GM11168 (cell line): ENCODE data around the gene WDR1.

ENCODE experiments used
- in situ Hi-C: fragments of 300-500 bp; cut with MboI; formaldehyde crosslinking; loops from one replicate; pipeline ENCODE4 v1.12.0; 2022; ENCODE audit warnings: low sequenced_read_pairs; ENCODE audit not compliant: unreplicated experiment

WDR1 gene

GRCh38 chr4:10029403-10029802 is 87.2 kb downstream of the WDR1 start:
- in situ Hi-C loops, result loop anchor here (25.0 kb wide), 1 partner anchor 467 kb away; no protein-coding TSS in a partner anchor

- in situ Hi-C loops, result loop anchor here (25.0 kb wide), 1 partner anchor 467 kb away; no protein-coding TSS in a partner anchor
Measured at GRCh38 chr4:10028910-10029309, 87.7 kb downstream of the WDR1 start.

DNA sequence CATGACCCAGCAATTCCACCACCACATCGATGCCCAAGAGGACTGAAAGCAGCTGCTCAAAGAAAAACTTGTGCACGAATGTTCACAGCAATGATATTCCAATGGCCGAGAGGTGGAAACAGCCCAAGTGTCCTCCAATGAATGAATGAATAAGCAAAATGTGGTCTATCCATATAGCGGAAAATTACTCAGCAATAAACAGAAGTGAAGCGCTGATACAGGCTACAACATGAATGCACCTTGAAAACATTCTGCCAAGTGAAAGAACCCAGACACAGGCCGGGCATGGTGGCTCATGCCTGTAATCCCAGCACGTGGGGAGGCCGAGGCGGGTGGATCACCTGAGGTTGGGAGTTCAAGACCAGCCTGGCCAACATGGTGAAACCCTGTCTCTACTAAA is 90.1 kb downstream of the WDR1 start:
- in situ Hi-C loops, result loop anchor here (25.0 kb wide), 1 partner anchor 464 kb away; no protein-coding TSS in a partner anchor

DNA sequence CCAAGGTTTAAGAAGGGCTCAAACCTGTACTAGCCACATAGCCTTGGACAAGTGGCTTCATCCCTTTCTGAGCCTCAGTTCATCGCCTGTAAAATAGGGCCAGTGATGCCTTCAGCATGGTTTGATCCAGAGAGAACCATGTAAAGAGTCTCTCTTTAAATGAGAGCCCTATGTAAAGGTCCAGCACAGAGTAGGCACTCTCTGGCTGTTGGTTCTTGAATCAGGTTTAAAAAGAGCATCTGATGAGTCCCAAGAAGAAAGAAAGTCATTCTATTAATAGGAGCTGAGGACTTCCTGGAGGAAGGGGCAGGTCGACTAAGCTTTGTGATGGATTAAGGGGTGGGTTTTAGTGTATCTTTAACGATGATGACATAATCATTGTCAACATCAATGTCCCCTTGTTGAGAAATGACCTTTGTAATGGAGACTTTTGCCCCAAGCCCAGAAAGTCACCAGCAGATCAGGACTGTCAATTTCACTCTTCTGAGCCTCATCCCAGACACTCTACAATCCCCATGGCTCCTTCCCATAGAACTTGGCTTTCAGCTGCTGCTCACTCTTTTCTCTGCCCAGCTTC is 91.3 kb downstream of the WDR1 start:
- in situ Hi-C loops, result loop anchor here (25.0 kb wide), 1 partner anchor 463 kb away; no protein-coding TSS in a partner anchor
